ENCODE data around the gene TMEM213. TPM values are rescaled to one million over a fixed set of nuclear protein-coding genes. Genes with fewer than 3 reads are reported as not detected.

Gene TMEM213
- total RNA-seq, 1 experiment from 2014 or later: not detected

DNA sequence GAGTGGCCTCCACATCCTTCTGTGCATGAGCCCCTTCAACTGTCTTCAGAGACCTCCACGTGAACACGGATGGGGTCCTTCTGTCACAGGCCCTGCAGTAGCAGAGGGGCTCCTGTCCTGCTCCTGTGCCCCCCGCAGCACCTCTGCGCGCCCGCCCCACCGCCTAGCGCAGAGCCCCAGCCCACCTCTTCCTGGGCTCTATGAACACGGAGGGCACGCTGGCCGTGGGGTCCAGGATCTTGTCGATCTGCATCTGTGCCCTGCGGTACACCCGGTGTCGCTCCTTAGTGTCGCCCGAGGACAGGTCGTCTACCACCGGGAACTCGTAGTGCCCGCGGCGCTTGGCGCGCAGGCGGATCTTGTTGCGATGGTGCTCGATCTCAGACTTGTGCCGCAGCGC lies 71.6 kb downstream of the TMEM213 start:
- no TSS peak for BruUV-seq (replicated peaks)
- ChIA-PET POLR2A (no interaction called here), RAD21 (ENCODE audit: low non-redundant PET in 1 of 2, low total read pairs in 2 of 2, uncharacterized antibody in 2 of 2, unreplicated experiment in 2 of 2) (no interaction called here), CTCF (interaction anchor here (2.1 kb wide), 1 partner anchor 17 kb away, joined by 7 read pairs; no protein-coding TSS in a partner anchor)
- H3K4me2 ChIP-seq (ENCODE audit: low read length): no peak overlapping the region
- H3K9ac ChIP-seq (ENCODE audit: low read length): no peak overlapping the region
- H3K27me3 ChIP-seq (ENCODE audit: insufficient read depth, low read length): no peaks in the 10 kb centered on the region
- no peak overlapping the region for H3K4me3 ChIP-seq (replicated peaks in 1 of 2; ENCODE audit: low read depth in 1 of 2, low read length in 2 of 2)
- ATAC-seq (no peak), DNase-seq (ENCODE audit: low read depth, low spot score) (no peak)
- no peaks in the 10 kb centered on the region for H3K9me3 ChIP-seq (ENCODE audit: control insufficient read depth in 1 of 2, insufficient read depth in 1 of 2, low read depth in 1 of 2, low read length in 2 of 2)
- H2AFZ ChIP-seq (ENCODE audit: low read depth, low read length, poor library complexity, severe bottlenecking): no peak overlapping the region
- peaks cover 9 to 24% of the 10 kb centered on the region in 2 experiments for H3K4me1 ChIP-seq (ENCODE audit: control insufficient read depth in 1 of 2, insufficient read depth in 2 of 2, low read length in 2 of 2)
- intact Hi-C loops (cut with micrococcal nuclease): no loop called here
- H3K9me2 ChIP-seq (ENCODE audit: insufficient read depth): no peaks in the 10 kb centered on the region
- no peaks in the 10 kb centered on the region for H3K79me2 ChIP-seq (ENCODE audit: insufficient read depth, low read length)
- no peak overlapping the region for H3K27ac ChIP-seq (ENCODE audit: low read depth, low read length)
- 0 out of 4 replicates have a peak, but pooled peaks cover 0 to 4% of the 10 kb centered on the region in 2 experiments for H3K36me3 ChIP-seq (ENCODE audit: control insufficient read depth in 1 of 2, insufficient read depth in 2 of 2, low read length in 2 of 2)
- no peaks in the 10 kb centered on the region for H4K20me1 ChIP-seq (ENCODE audit: insufficient read depth)
- TF ChIP-seq, protein P1, sequence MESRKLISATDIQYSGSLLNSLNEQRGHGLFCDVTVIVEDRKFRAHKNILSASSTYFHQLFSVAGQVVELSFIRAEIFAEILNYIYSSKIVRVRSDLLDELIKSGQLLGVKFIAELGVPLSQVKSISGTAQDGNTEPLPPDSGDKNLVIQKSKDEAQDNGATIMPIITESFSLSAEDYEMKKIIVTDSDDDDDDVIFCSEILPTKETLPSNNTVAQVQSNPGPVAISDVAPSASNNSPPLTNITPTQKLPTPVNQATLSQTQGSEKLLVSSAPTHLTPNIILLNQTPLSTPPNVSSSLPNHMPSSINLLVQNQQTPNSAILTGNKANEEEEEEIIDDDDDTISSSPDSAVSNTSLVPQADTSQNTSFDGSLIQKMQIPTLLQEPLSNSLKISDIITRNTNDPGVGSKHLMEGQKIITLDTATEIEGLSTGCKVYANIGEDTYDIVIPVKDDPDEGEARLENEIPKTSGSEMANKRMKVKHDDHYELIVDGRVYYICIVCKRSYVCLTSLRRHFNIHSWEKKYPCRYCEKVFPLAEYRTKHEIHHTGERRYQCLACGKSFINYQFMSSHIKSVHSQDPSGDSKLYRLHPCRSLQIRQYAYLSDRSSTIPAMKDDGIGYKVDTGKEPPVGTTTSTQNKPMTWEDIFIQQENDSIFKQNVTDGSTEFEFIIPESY (IDR thresholded peaks at IDR 0.05; ENCODE audit: extremely low read depth, insufficient replicate concordance, low read length): no peak

DNA sequence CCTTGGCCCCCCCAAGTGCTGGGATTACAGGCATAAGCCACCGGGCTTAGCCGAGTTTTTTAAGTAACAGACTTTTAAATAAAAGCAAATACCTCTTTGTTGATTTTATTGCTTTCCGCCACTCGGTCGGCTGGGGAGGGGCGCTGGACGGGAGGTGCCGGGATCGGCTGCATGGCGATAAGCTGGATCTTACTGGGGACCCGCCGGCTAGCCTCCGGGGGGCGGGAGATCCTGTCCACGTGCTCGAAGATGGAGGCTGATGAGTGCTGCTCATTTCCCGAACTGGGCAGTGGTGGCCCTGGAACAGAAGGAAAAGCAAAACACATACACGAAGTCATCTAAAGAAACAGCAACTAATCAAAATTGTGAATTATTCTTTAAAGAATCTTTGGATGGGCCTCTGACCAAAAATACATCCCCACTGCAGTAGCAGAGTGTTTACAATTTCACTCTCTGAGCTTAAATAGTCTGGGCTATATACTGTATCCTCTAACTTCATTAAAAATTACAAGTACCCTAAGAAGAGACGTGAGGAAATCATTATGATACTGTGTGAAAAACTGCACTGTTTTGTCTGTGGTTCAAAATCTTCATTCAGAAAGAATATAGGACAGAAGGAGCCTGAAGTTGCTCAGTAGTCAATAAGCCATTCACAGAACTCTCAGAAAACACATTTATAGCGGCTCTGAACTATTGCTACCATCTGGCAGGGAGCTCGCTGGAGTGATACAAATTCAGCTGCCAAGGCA lies 73.4 kb downstream of the TMEM213 start:
- CTCF ChIA-PET: interaction anchor here (2.1 kb wide), 1 partner anchor 15 kb away, joined by 7 read pairs; no protein-coding TSS in a partner anchor
- intact Hi-C loops (cut with micrococcal nuclease): no loop called here
- TF ChIP-seq, protein P1 (IDR thresholded peaks at IDR 0.05; ENCODE audit: extremely low read depth, insufficient replicate concordance, low read length): no peak
- no peak for TF ChIP-seq SIN3A (IDR thresholded peaks at IDR 0.05; ENCODE audit: low read depth)
- TF ChIP-seq EZH2 (IDR thresholded peaks at IDR 0.05): no peak
- TF ChIP-seq, protein P2, sequence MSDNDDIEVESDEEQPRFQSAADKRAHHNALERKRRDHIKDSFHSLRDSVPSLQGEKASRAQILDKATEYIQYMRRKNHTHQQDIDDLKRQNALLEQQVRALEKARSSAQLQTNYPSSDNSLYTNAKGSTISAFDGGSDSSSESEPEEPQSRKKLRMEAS (IDR thresholded peaks at IDR 0.05): no peak
- TF ChIP-seq EGR1 (IDR thresholded peaks at IDR 0.05; ENCODE audit: low read depth): no peak
- TF ChIP-seq, protein P3, sequence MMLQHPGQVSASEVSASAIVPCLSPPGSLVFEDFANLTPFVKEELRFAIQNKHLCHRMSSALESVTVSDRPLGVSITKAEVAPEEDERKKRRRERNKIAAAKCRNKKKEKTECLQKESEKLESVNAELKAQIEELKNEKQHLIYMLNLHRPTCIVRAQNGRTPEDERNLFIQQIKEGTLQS (IDR thresholded peaks at IDR 0.05): no peak
- no peak for TF ChIP-seq ELF1 (IDR thresholded peaks at IDR 0.05; ENCODE audit: borderline replicate concordance, low read depth)
- no peak for TF ChIP-seq POLR2AphosphoS5 (IDR thresholded peaks at IDR 0.05; ENCODE audit: low read depth, low read length)
- TF ChIP-seq EZH2phosphoT487 (IDR thresholded peaks at IDR 0.05; ENCODE audit: borderline replicate concordance): no peak

More for the DNA sequence above, 73.4 kb downstream of the TMEM213 start:
- Histone ChIP-seq H3K27me3 (ENCODE audit: insufficient read depth, low read length) (no peaks in the 10 kb centered on the region), H3K4me2 (ENCODE audit: low read length) (no peak overlapping the region), H3K9me3 (ENCODE audit: control insufficient read depth in 1 of 2, insufficient read depth in 1 of 2, low read depth in 1 of 2, low read length in 2 of 2) (no peaks in the 10 kb centered on the region), H3K27ac (ENCODE audit: low read depth, low read length) (no peak overlapping the region), H3K9me2 (ENCODE audit: insufficient read depth) (no peaks in the 10 kb centered on the region), H3K79me2 (ENCODE audit: insufficient read depth, low read length) (no peaks in the 10 kb centered on the region), H3K4me1 (ENCODE audit: control insufficient read depth in 1 of 2, insufficient read depth in 2 of 2, low read length in 2 of 2) (peaks cover 9 to 16% of the 10 kb centered on the region in 2 experiments), H3K9ac (ENCODE audit: low read length) (no peak overlapping the region), H2AFZ (ENCODE audit: low read depth, low read length, poor library complexity, severe bottlenecking) (no peak overlapping the region), H3K36me3 (ENCODE audit: control insufficient read depth in 1 of 2, insufficient read depth in 2 of 2, low read length in 2 of 2) (0 out of 4 replicates have a peak, but pooled peaks cover 0 to 4% of the 10 kb centered on the region in 2 experiments), H3K4me3 (replicated peaks in 1 of 2; ENCODE audit: low read depth in 1 of 2, low read length in 2 of 2) (no peak overlapping the region), H4K20me1 (ENCODE audit: insufficient read depth) (no peaks in the 10 kb centered on the region)
- BruUV-seq (replicated peaks): no TSS peak
- POLR2A ChIA-PET: no interaction called here
- RAD21 ChIA-PET (ENCODE audit: low non-redundant PET in 1 of 2, low total read pairs in 2 of 2, uncharacterized antibody in 2 of 2, unreplicated experiment in 2 of 2): no interaction called here
- no peak for ATAC-seq
- no peak for DNase-seq (ENCODE audit: low read depth, low spot score)
